HG03280 (cell line): ENCODE data around the gene TBL1XR1.
"Not testable (repeated sequence)": the region's sequence is repeated elsewhere in the genome, so short reads cannot be mapped to it uniquely, and the experiment has no call there.

Source experiments
- ATAC-seq: cut with Tn5 transposase; IDR thresholded peaks from one replicate; pipeline ENCODE4 v1.9.1; 2021; ENCODE audit warnings: mild to moderate bottlenecking, moderate library complexity; ENCODE audit not compliant: unreplicated experiment

TBL1XR1 gene

DNA sequence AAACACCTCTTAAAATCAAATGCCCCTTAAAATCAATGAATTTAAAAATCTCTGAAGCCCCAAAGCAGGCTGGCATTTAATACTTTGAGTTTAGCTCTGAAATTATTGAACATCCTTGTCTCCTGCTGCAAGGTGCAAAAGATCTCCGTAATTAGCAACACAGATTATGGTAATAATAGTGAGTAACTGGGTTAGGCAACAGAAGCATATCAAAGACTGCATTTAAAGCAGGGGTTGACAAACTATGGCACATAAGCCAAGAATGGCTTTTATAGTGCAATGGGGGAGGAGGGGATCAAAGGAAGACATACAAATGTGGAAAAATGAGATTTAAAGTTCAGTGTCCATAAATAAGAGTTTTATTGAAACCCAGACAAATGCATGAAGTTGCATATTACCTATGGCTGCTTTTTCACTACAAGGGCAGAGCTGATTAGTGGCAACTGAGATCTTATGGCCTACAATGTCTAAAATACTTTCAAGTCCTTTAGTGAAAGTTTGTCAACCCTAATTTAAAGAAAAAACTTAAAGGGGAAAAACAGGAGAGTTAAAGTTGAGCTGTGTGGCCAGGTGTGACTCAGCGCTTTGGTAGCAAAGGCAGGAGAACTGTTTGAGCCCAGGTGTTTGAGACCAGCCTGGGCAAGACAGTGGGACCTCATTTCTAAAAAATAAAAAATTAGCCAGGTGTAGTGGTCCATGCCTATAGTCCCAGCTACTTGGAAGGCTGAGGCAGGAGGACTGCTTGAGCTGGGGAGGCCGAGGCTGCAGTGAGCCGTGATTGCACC is 157.6 kb downstream of the TBL1XR1 start:
- no peak for ATAC-seq

DNA sequence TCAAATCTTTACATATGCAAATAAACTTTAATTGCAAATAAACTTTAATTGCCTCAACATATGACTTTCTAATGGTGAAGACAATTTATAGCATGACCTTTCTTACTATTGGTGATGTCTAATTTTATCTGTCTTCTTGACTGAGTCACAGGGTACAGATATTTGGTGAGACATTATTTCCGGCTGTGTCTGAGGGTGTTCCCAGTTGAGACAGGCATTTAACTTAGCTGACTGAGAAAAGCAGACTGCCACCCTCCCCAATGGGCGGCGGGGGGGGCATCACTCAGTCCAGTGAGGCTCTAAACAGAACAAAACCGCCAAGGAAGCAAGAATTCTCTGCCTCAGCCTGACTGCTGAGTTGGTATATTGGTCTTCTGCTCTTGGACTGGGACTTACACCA is 160.0 kb downstream of the TBL1XR1 start:
- no peak for ATAC-seq

DNA sequence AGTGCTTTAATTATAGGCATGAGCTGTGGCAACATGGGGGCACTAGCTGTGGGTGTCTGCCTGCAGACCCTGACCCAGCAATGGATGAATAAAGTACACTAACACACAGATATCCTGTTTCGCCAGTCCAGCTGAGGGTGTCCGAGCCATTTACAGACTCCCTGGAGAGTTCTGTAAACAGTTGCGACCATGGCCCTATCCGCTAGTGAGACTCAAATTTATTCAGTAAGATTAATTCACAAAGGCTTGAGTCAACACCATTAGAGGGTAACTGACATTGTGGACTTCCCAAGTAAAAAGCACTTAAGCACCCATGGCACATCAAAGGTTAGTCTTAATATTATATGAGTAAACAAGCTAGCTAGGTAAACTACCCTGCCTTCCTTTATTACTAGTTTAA is 161.6 kb downstream of the TBL1XR1 start:
- no peak for ATAC-seq

DNA sequence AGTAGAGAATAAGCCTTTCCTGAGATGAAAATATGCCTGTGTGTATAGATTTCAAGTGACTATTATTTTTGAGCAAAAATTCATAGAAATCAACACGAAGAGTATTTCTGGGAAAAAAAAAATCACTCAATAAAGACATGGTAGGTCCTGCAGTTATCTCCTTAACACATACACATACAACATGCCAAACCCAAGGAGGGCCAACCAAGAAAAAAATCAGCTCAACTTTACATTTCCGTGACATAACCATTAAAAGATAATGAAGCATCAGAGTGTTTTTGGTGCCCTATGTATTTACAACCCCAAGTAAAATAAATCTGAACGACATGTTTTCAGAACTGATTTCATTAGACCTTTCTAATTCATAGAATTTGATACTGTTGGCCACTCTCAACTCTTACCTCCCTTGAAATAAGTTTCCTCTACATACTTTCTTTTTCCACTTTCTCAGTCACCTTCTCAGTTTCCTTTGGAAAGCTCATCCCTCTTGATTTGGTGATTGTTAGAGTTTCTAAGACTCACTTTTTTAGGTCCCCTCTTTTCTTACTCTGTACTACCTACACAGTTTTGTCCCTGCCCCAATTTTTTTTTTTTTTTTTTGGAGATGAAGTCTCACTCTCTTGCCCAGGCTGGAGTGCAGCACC is 162.3 kb downstream of the TBL1XR1 start:
- ATAC-seq: no peak

DNA sequence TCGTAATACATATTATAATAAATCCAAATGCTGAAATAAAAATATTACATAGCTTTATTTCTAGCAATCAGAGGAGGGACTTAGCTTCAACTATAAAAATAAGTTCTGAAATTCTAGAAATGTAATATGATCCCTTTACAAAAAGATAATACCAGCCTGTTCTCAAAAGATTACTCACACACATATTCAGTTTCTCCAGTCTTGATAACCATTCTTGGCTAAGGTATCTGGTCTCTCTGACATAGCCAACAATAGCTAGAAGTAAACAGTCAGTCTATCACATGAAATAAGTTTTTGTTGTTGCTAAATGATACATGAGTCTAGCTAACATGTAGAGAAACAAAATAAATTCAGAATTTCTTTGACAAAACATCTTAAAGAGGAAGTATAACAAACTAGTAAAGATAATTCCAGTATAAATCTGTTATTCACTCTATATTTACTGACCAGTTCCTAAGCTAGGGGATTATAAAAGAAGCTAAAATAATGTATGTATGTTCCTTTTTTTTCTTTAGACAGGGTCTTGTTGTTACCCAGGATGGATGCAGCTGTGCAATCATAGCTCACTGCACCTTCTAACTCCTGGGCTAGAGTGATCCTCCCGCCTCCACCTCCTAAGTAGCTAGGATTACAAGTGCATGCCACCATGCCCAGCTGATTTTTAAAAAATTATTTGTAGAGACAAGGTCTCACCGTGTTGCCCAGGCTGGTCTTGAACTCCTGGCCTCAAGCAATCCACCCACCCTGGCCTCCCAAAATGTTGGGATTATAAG is 170.6 kb downstream of the TBL1XR1 start:
- ATAC-seq: no peak

DNA sequence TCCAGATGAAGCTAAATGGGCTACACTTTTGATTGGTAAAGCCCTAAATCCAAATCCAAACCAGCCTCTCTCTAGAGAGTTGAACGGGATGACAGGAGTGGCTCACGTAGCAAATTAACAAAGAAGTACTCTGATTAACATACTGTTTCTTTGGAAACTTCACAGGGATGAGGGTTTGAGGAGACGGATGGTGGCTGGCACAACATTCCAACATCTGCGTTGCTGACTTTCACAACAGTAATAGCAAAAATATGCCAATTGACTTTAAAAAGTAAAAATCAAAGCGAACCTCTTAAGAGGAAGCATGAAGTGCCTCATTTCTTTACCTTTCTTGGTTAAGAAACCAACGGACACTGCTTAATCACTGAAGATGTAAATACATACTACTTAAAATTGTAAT is 181.4 kb downstream of the TBL1XR1 start:
- ATAC-seq: no peak

DNA sequence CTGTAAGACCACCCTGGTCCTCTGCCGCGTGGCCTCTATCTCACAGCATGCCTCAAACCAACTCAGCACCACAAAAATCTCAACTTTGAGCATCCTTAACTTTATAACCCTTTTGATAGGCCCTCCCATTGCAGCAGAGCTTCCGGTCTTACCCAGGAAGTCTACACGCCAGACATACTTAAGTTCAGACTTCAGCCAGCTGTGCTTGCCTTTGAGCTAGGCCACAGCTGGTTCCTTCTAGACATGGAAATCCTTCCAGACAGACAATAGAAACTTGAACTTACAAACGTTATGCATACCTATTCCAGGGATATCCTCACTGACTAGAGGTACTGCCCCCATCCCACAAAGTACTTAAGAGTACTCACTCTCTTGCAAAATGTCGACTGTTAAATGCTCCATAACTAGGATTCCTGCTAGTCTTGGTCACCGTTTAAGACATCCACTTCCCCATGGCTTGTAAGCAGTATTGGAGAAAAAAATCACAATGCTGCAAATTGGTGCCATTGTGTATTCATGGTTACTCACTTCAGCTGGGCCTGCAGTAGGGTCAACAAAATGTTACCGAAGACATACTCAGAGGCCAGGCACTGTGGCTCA is 183.5 kb downstream of the TBL1XR1 start:
- ATAC-seq: no peak

DNA sequence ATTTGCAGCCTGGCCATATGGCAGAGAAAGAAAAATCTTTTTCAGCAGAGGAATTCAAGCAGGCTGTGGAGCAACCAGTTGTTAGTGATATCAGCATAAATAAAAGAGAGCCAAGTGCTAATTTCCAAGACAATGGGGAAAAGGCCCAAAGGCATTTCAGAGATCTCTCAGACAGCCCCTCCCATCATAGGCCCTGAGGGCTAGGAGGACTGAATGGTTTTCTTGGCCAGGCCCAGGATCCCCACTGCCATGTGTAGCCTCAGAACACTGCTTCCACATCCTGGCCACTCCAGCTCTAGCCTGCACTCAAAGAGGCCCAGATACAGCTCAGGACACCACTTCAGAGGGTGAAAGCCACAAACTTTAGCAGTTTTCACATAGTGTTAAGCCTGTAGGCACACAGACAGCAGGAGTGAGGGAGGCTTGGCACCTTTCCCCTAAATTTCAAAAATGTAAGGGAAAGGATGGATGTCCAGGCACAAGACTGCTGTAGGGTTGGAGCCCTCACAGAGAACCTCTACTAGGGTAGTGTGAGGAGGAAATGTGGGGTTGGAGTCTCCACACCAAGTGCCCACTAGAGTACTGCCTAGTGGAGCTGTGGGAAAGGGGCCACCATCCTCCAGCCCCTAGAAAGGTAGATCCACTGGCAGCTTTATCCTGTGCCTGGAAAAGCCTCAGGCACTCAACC is 191.4 kb downstream of the TBL1XR1 start:
- no peak for ATAC-seq

DNA sequence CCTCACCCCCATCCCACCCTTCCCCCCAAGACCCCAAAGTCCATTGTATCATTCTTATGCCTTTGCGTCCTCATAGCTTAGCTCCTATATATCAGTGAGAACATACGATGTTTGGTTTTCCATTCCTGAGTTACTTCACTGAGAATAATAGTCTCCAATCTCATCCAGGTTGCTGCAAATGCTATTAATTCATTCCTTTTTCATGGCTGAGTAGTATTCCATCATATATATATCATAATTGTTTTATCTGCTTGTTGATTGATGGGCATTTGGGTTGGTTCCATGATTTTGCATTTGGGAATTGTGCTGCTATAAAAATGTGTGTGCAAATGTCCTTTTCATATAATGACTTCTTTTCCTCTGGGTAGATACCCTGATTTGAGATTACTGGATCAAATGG is 197.1 kb downstream of the TBL1XR1 start:
- ATAC-seq: not testable (repeated sequence)

DNA sequence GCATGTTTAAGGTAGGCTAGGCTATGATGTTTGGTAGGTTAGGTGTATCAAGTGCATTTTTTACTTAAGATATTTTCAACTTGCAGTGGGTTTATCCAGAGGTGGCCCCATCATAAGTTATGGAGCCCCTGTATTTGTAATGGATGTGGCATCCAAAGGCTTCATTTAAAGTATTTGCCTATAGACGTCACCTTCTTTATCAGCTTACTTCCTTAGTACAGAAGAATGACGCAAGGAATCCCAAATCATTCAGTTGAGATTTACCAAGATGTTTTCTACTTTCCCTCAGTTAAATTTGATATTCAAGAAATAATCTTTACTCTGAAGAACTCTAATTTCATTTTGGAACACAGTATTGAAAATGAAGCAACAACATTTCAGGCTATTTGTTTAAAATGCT is 201.3 kb downstream of the TBL1XR1 start:
- no peak for ATAC-seq

DNA sequence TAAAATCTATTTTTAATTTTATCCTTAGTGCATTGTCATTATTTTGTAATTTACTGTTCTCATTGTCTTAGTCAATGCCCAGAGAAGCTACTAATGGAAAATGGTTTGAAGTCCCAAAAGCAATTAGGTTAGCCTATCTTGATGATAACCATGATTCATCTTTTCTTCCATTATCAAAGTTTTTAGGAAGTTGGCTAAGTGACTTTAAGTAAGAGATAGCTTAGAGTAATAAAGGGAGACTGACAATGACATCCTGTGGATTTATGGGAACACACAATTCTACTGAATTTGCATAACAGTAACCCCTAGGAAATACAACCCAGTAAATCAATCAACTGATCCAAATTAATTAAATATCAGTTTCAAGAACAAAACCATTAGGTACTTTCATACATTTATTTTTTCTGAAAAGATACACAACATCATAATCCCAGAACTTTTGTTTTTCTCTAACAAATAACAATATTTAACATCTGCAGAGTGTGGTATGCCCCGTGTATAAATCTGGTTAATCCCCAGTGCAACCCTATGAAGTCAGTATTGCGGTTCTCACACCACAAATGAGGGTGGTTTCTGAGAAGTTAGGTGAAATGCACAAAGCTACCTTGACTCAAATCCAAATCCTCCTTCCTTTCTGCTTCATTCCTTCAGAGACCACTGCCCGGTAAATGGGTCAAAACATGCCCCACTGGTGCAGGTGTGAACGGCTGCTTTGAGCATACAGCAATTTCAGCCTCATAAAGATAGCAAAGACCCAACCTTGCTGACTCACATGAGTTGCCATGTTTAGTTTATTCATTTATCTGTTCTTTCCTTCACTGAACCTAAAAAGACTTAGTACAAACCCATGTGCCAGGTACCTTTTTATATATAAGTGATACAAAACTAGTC is 202.1 kb downstream of the TBL1XR1 start:
- no peak for ATAC-seq

DNA sequence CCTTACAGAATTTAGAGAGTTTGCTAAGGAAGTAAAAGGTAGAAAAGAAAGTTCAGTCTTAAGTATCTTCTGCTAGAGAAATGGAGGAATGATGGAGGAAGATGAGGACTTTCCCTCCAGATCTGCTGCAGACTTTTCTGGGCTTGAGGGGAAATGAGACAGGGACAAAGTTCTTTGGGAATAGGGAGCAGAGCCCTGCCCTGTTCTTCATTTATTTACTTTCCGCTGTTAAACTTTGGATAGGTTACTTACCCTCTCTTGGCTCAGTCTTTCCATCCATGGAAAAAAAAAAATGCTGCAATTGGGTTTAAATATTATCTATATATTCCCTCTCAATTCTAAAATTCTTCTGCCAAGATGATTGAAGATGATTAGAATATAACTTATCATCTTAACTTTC is 202.9 kb downstream of the TBL1XR1 start:
- no peak for ATAC-seq

DNA sequence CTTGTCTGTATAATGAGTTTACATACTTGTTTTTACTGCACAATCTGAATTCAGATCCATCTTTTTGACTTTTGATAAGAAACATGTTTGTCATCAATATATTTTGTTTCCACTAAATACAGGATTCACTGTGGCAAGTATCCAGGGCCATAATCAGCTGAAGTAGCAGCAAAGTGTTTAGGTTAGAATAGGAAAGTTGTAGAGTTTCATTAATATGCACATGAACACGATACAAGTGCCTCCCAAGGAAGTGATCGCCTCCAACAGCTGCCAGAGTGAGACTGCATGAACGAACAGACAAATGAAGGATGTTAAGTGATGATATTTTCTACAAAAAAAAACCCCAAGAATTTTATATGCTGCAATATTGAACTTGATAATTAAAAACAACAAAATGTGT is 204.3 kb downstream of the TBL1XR1 start:
- ATAC-seq: no peak

DNA sequence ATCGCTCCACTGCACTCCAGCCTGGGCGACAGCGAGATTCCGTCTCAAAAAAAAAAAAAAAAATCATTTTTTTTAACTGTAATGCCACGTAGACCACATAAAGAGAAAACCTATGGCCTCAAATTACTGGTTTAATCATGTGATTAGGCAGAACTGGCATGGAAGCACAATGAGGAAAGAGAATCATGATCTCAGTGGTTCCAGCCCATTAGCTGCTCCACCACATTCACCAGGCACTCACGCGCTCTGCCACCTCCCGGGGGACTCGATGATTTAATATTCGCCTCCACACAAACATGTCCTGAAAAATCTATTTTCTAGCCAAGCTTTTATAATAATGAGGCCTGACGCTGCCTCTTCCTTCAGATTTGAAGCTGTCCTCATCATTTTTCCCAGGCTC is 204.7 kb downstream of the TBL1XR1 start:
- ATAC-seq: no peak

DNA sequence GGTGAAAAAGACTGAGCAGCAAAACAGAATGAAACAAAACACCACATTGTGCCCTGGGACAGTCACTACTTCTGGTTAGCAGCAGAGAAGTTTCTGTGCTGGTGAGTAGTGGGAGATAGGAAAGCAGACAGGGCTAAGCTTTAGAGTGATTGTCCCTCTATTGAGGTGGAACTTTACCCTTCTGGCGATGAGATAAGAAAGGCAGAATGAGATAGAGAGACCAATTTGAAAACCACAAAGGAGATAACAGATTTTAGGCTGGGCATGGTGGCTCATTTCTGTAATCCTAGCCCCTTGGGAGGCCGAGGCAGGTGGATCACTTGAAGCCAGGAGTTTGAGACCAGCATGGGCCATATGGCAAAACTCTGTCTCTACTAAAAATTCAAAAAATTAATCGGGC is 208.5 kb downstream of the TBL1XR1 start:
- ATAC-seq: no peak

DNA sequence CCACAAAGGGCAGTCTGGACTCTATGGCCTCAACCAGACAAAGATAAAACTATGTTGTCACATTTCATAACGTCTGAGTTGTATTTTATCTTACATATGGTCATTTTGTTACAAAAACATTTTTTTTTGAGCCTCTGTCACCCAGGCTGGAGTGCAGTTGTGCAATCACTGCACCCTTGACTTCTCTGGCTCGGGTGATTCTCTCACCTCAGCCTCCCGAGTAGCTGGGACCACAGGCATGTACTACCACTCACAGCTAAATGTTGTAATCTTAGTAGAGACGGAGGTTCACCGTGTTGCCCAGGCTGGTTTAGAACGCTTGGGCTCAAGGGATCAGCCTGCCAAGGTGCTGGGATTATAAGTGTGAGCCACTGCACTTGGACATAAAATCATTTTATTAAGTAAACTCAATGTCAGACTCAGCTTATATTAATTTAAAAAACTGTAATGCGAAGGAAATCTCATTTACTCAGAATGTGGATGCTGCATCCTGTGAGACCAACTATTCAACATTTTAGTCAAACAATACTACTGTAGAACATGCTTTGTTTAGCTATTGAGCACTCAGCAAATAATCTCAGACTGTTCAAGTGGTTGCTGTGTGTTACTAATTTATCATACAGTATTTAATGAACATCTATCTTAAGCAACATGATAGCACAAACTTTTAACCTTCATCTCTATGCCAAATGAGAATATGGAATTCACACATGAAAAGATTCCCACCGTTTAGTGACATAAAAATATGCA is 209.2 kb downstream of the TBL1XR1 start:
- ATAC-seq: no peak

DNA sequence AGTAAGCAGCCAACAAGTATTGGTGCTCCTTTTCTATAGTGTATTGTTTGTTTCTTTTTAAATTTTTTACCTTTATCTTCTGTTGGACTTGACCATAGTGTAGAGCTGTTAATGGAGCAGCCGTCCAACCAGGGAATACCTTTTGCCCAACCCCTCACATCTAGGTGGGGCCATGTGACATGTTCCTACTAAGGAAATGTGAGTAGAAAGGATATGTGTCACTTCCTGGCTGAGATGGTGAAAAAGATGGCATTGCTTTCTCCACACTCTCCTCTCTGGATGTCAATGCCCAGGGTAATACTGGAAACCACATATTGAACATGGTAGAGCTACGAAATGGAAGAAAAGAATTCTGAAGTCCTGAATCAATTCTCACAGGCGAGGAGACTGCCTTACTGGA is 218.8 kb downstream of the TBL1XR1 start:
- ATAC-seq: no peak

DNA sequence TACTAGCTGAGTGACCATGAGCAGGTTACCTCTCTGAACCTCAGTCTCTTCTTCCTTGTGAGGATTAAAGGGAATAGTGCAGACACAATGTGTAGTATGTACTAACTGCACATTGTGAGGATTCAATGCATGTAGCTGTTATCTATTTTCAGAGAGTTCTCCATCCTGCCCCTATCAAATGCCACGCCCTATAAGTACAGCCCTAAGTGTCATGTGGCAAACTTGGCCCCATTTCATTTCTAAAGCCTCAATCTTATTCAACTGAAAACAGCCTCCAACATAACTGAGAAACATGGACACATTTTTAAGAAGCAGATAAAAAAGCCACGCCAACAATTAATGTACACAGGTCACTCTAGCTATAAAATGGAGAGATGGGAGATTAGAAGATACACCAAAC is 220.0 kb downstream of the TBL1XR1 start:
- no peak for ATAC-seq

DNA sequence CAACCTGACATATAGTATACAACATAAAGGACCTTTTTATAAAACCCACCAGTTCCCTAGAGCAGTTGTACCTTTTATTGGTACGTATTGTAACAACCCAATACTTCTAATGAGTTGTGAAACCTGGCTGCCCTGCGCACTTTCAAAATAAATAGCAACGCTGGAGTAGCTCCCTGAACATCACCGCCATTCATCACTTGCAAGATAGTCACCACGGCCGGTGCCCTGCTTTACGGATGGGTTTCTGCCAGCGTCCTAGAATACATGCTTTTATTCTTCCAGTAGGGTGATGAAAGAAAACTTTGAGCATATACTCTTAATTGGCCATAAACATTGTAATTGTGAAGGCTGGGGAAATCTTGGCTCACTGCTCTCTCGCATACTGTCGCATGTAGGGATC is 220.7 kb downstream of the TBL1XR1 start:
- no peak for ATAC-seq
